IPS-18a (cell line): ENCODE results near the gene HLA-G.

Source experiments
- H3K27ac ChIP-seq: one replicate; pipeline ENCODE4 v1.5.1; 2013; ENCODE audit warnings: low read length
- H3K27me3 ChIP-seq: one replicate; pipeline ENCODE4 v1.6.1; 2013; ENCODE audit warnings: mild to moderate bottlenecking, low read length; ENCODE audit not compliant: control insufficient read depth, insufficient read depth
- H3K36me3 ChIP-seq: one replicate; pipeline ENCODE4 v1.6.1; 2013; ENCODE audit warnings: low read depth, low read length; ENCODE audit not compliant: control insufficient read depth
- H3K4me1 ChIP-seq: one replicate; pipeline ENCODE4 v1.6.1; 2013; ENCODE audit warnings: low read depth, low read length; ENCODE audit not compliant: control insufficient read depth
- H3K4me3 ChIP-seq: one replicate; pipeline ENCODE4 v1.5.1; 2013; ENCODE audit warnings: low read length
- H3K9ac ChIP-seq: one replicate; pipeline ENCODE4 v1.6.1; 2013; ENCODE audit warnings: mild to moderate bottlenecking, low read length, moderate library complexity
- H3K9me3 ChIP-seq: one replicate; pipeline ENCODE4 v1.6.1; 2013; ENCODE audit warnings: low read depth, low read length; ENCODE audit not compliant: control insufficient read depth

The HLA-G gene

DNA sequence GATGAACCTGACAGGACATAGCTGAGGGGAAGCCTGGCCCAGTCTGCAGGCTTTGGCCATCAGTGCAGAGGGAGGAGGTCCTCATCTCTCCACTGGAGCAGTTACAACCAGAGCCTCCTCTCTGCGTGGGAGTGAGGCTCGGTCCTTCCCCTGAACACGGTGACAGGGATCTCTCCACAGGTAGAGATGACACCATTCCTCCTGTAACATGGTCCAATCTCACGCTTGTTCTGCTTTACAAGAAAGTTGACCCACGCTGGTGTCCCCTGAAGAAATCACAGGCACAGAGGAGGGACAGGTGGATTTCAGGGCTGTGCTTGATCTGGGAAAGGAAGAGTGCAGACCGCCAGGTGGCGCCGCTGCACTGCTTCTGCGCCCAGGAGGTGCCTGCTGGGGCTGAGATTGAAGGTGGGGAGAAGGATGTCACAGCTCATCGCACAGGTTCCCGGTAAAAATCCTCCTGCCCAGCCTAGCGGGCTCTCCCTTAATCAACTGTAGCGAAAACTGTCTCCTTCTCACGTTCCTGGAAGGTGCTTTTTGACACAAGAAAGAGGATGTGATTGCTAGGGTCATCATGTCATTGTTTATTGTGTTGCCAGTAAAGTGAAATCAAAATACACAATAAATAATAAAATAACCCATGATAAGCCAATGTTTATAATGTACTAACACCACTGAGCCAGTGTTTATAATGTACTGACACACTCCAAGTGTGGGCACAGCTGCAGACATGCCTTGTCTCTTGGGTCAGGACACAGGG, 20.4 kb downstream of the HLA-G start:
- Histone ChIP-seq H3K9me3 (no peaks in the 10 kb centered on the region), H3K9ac (no peak overlapping the region), H3K4me3 (no peak overlapping the region), H3K4me1 (peaks cover 5% of the 10 kb centered on the region), H3K27me3 (peaks cover 40% of the 10 kb centered on the region), H3K36me3 (no peaks in the 10 kb centered on the region), H3K27ac (no peak overlapping the region)

DNA sequence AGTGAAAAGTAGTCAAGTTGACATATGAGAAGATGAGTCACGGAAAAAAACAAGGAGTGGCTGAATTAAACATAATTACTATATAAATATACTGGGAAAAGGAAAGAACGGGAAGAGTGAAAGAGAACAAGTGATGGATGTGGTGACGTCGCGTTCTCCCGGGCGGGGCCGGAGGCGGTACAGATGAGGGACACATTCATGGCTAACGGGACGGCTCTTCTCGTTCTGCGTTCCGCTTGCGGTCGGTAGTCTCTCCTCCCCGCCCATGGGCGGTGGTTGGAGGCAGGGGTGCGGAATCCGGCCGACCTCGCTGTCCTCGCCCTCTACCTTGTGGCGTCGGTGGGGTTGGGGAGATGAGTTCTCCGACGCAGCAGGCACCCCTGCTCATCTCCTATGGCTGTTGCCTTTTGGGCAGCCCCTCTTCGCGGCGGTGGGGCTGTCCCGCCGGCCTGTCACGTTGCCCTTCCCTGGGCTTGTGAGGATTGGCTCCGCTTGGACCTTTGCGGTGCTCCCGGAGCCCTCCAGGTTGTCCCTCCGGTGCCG, 22.5 kb downstream of the HLA-G start:
- Histone ChIP-seq H3K4me1 (no peaks in the 10 kb centered on the region), H3K9ac (no peak overlapping the region), H3K27me3 (peaks cover 40% of the 10 kb centered on the region), H3K36me3 (no peaks in the 10 kb centered on the region), H3K4me3 (peak overlapping the region; percentile 39), H3K27ac (no peak overlapping the region), H3K9me3 (no peaks in the 10 kb centered on the region)

DNA sequence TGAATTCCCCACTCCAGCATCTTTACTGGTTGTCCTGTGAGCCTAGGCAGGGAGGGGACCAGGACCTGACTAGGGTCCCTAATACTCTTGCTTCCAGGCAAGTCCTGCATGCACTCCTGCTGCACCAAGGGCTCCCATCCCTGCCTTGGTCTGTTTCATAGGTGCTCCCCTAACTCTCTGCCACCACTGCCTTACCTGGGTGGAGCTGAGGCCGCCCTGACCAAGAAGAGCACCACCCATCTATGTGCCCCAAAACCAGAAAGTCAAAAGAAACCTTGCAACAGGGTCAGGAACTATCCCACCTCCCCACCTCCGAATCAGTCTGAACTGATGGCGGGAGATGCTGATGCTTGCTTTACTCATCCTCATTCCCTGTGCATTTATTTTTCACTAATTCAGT, 23.6 kb downstream of the HLA-G start:
- H3K4me3 ChIP-seq = no peak overlapping the region
- H3K36me3 ChIP-seq = no peaks in the 10 kb centered on the region
- H3K4me1 ChIP-seq = no peaks in the 10 kb centered on the region
- peaks cover 40% of the 10 kb centered on the region for H3K27me3 ChIP-seq
- H3K27ac ChIP-seq = no peak overlapping the region
- no peaks in the 10 kb centered on the region for H3K9me3 ChIP-seq
- H3K9ac ChIP-seq = no peak overlapping the region

DNA sequence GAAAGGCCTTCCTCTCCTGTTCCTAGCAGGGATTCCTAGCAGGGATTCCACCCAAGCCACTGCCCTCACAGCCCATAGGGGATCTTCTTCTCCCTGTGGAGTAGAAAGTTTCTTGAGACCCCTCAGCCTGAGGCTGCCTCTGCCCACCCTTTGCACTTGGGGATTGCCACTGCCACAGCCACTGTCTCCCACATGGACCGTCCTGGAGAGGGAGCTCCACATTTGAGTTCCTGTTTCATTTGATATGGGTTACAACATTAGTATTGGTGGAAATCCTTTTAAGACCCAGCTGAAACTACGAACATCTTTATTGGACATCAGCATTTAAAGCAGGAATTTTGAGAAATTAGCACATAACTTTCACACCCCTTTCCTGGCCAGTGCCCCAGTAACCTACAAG, 25.6 kb downstream of the HLA-G start:
- Histone ChIP-seq H3K27me3 (peaks cover 36% of the 10 kb centered on the region), H3K9me3 (no peaks in the 10 kb centered on the region), H3K36me3 (no peaks in the 10 kb centered on the region), H3K27ac (no peak overlapping the region), H3K9ac (no peak overlapping the region), H3K4me3 (no peak overlapping the region), H3K4me1 (no peaks in the 10 kb centered on the region)

DNA sequence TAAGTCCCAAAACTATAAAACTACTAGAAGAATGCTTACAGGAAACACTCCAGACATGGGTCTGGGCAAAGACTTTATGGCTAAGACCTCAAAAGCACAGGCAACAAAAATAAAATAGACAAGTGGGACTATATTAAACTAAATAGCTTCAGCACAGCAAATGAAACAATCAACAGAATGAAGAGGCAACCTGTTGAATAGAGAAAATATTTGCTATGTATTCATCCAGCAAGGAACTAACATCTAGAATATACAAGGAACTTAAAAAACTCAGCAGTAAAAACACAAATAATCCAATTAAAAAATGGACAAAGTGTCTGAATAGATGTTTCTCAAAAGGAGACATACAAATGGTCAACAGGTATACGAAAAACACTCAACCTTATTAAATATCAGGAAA, 30.4 kb downstream of the HLA-G start:
- H3K4me3 ChIP-seq = no peak overlapping the region
- no peaks in the 10 kb centered on the region for H3K4me1 ChIP-seq
- H3K9me3 ChIP-seq = no peaks in the 10 kb centered on the region
- H3K9ac ChIP-seq = no peak overlapping the region
- H3K27me3 ChIP-seq = no peaks in the 10 kb centered on the region
- no peaks in the 10 kb centered on the region for H3K36me3 ChIP-seq
- no peak overlapping the region for H3K27ac ChIP-seq

DNA sequence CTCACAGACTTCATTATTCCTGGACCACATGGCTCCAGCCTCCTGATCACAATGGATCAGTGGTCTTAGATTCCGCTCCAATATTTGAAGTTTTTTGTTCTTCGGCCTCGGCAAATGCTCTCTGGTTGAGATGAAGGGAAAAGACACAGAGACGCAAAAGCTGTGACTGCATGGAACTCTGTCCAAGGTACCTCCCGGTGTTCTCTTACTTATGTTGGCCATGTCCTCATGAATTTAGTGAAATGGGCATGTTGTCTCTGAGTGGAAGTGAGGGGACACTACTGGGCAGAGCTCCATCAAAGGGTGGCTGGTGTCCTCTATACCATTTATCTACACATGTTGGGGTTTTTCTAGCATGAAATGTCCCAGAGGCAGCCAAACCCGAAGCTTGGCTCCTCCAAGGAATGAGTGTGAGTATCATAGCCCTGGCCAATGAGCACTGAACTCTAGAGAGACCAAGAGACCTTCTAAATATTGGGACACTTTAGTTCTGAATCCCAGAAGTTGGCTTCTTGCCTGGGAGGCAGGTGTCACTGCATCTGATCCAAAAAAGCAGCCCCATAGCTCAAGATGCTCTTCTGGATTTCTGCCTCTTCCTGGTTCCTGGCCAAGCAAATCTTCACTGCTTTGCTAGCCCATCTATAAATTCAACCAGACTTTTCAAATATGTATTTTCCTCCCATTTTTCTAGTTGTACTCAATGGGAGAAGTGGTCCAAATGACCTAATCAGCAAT, 34.1 kb downstream of the HLA-G start:
- no peaks in the 10 kb centered on the region for H3K27me3 ChIP-seq
- H3K4me1 ChIP-seq = no peaks in the 10 kb centered on the region
- no peak overlapping the region for H3K27ac ChIP-seq
- no peaks in the 10 kb centered on the region for H3K36me3 ChIP-seq
- no peaks in the 10 kb centered on the region for H3K9me3 ChIP-seq
- H3K9ac ChIP-seq = no peak overlapping the region
- H3K4me3 ChIP-seq = no peak overlapping the region

DNA sequence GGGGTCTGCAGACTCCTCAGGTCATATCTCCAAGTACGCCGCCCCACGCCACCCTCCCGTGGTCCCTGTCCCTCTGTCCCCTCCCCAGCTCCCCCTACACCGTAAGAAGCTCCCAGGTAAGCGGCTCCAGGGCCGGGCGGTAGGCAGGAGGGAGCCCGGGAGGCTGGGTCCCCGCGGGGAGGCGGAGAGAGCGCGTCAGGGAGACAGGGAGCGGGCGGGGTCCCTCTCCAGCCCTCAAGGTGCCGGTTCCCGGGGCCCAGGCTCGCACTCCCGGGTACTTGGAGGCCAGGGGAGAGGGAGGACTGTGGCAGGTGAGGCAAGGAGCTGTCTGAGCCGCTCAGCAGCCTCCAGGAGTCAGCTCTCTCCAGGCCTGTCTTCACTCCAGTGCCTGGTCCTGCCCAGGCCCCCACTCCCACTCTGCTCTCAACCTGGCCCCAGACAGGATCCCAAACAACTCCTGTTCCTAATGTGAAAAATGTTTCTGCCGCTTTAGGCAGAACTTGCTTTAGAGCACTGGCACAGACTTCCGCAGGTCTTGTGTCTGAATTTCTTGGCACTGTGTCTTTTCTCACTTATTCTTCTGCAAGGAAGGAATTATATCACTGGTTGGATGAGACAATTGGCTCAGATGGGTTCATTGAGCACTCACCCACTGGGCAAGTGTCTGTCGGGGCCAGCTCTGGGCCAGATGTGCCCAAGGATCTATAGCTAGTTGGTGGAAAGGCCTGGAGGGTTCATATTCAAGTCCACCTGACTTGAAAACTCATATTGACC, 36.6 kb downstream of the HLA-G start:
- Histone ChIP-seq H3K9me3 (no peaks in the 10 kb centered on the region), H3K4me3 (no peak overlapping the region), H3K27me3 (no peaks in the 10 kb centered on the region), H3K4me1 (no peaks in the 10 kb centered on the region), H3K36me3 (no peaks in the 10 kb centered on the region), H3K27ac (no peak overlapping the region), H3K9ac (no peak overlapping the region)

DNA sequence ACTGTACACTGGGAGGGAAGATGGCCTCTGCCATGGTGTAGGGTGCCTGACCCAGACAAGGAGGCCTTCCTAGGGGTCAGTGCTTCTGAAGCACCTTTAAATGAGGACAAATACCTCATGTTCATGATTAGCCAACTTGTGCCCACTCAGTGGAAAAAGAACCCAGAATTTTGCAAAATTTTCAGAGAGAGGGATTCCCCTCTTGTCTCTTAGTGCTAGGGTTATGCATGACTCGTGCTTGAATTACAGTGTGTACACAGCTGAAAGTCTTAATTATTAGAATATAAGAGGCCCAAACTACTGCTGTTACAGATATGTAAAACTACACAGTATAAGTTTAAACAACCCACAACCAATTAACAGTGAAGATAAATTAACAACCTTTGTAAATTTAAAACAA, 38.0 kb downstream of the HLA-G start:
- no peaks in the 10 kb centered on the region for H3K9me3 ChIP-seq
- H3K27me3 ChIP-seq = no peaks in the 10 kb centered on the region

DNA sequence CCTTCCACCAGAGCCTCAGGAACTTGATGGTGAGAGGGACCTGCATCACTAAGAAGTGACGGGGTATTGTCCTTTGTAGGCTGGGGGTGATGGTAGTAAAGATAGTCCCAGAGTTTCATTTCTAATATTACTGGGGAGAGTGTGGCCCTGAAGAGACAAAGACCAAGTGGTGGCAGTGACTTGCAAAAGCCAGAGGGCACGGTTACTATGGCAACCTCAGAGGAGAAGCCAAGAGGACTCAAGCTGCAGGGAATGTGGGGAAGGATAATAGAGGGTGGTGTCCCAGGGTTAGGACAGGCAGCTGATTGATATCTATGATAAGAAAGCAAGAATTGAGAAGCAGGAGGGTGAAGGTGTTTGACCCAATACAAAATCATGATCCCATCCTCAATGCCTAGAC, 42.5 kb downstream of the HLA-G start:
- Histone ChIP-seq H3K4me3 (no peak overlapping the region), H3K27me3 (no peaks in the 10 kb centered on the region), H3K36me3 (no peaks in the 10 kb centered on the region), H3K9me3 (no peaks in the 10 kb centered on the region), H3K27ac (no peak overlapping the region), H3K4me1 (no peaks in the 10 kb centered on the region), H3K9ac (no peak overlapping the region)

More for the DNA sequence above, 38.0 kb downstream of the HLA-G start:
- Histone ChIP-seq H3K9ac (no peak overlapping the region), H3K4me1 (no peaks in the 10 kb centered on the region), H3K4me3 (no peak overlapping the region), H3K27ac (no peak overlapping the region), H3K36me3 (no peaks in the 10 kb centered on the region)

DNA sequence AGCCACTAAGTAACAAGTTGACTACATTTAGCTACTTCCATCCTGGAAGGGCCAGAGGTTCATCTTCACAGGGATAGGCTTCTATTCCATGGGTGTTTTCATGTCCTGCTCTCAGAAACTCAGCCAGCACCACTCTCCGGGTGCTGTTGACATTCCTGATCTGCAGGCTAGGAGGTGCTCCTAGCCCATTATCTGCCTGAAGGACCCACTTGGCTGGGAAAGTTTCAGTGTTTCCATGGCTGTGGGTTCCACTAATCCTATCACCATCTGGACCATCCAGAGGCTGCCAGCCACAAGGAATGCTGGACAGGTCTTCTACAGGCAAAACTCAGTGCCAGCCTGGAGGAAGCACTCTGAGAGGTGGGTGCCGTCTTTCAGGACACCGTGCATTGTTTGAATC, 45.2 kb downstream of the HLA-G start:
- H3K9me3 ChIP-seq = no peaks in the 10 kb centered on the region
- H3K4me1 ChIP-seq = no peaks in the 10 kb centered on the region
- no peak overlapping the region for H3K9ac ChIP-seq
- H3K27ac ChIP-seq = no peak overlapping the region
- no peaks in the 10 kb centered on the region for H3K36me3 ChIP-seq
- no peaks in the 10 kb centered on the region for H3K27me3 ChIP-seq
- H3K4me3 ChIP-seq = no peak overlapping the region

DNA sequence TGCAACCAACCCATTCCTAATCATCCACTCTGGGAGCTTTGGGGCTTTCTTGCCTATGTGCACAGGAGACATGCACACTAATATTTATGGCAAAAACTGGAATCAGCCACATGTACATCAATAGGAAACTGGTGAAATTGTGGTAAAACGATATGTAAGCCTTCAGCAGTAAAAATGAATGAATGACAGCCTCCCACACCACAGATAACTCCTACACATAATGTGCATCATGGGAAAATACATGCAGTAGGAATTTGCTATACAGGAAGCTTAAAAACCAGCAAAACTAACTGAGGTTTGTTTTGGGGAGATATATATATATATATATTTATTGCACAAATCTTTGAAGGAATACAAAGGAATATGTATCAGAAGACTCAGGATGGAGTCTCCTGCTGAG, 47.6 kb downstream of the HLA-G start:
- no peak overlapping the region for H3K27ac ChIP-seq
- no peaks in the 10 kb centered on the region for H3K27me3 ChIP-seq
- no peaks in the 10 kb centered on the region for H3K36me3 ChIP-seq
- H3K9me3 ChIP-seq = no peaks in the 10 kb centered on the region
- H3K9ac ChIP-seq = no peak overlapping the region
- H3K4me1 ChIP-seq = no peaks in the 10 kb centered on the region
- no peak overlapping the region for H3K4me3 ChIP-seq
